ENCODE measurements around the gene ARHGAP29.

- TF ChIP-seq CTCF (IDR thresholded peaks at IDR 0.05) (no peak), POLR2AphosphoS5 (IDR thresholded peaks at IDR 0.05; ENCODE audit: low read depth, low read length) (no peak), REST (IDR thresholded peaks at IDR 0.05; ENCODE audit: insufficient read depth in 1 of 2, low read depth in 2 of 2, low read length in 1 of 2) (no peak)
Observed at GRCh38 chr1:94225845-94226244, 11.5 kb downstream of the ARHGAP29 start.

Data from Panc1 (cell line).